SK-N-MC (cell line): Measurements from ENCODE around the gene MED23.

Experiments
- EZH2 ChIP-seq: fragments of 200-600 bp; sonication (generic); IDR thresholded peaks from one replicate; pipeline ENCODE4 v1.6.1; 2017; ENCODE audit warnings: antibody characterized with exemption
- FOXP2 ChIP-seq: optimal IDR thresholded peaks from 2 replicates; pipeline ENCODE3; 2011; ENCODE audit warnings: mild to moderate bottlenecking, moderate library complexity; ENCODE audit not compliant: insufficient read depth; ENCODE audit errors: extremely low read length, control extremely low read depth

DNA sequence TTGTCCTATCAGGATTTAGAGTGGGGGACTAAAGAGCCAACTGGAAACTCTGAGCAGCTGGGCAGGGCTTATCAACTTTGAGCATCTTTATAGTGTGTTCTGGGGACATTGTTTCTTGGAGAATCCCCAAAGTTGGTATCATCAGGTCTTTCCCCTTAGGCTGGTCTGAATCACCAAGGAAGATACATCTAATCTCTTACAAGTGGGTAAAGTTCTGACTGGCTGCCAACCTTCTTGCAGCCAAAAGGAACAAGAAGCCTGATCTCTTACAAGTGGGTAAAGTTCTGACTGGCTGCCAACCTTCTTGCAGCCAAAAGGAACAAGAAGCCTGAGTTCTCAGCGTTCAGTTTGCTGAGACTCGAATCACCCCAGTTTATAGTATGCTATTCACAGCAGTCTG is 1.6 kb upstream of the MED23 start:
- no peak for TF ChIP-seq FOXP2
- no peak for TF ChIP-seq EZH2
